Kidney glomerular epithelial cell (primary cell): ENCODE measurements around the gene SURF6.
"Not testable (repeated sequence)": the region's sequence is repeated elsewhere in the genome, so short reads cannot be mapped to it uniquely, and the experiment has no call there.

ENCODE experiments used
- DNase-seq: peaks from one replicate; lab custom pipeline; 2025; lab: John Stamatoyannopoulos, UW

Gene SURF6

DNA sequence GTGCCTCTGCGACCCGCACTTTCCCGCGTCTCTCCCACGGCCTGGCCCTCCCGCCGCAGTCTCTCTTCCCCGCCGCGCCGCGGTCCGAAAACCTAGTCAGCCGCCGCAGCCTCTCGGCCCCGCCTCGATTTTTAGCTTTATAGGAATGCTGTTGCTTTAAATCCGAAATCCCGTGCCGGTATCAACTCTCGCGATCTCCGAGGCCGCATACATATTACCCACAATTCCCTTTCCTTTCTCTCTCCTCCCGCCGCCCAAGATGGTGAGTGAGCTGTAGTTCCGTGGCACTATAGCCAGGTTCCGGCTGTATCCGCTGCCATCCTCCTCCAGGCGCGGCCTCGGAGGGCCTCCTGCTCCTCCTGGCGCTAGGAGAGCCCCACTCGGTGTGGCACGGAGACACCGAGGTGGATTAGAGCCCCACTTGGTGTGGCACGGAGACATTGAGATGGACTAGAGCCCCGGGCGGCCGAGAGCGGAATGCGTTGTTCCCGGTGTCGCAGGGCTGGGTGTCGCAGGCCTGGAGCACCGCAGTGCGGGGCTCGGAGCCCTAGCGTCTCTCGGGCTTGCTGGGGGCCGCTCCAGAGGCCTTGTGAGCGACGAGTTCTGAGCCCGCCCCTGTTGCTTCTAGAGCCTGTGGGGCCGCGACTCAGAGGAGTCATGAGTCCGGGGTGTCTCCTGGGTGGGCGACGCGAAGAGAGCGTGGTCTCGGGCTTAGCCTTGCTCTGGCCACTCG lies 12.2 kb upstream of the SURF6 start, which contains the start of the genes MED22 and RPL7A:
Gene MED22, minus strand, starts transcription at position 147 of the 733 bp plus-strand sequence. CDS start 1,469 bp downstream, outside the sequence.
Gene RPL7A, plus strand, starts transcription at position 234 of the 733 bp plus-strand sequence. Its CDS starts 26 bp downstream, at position 260.
- DNase-seq: peak; percentile 93

DNA sequence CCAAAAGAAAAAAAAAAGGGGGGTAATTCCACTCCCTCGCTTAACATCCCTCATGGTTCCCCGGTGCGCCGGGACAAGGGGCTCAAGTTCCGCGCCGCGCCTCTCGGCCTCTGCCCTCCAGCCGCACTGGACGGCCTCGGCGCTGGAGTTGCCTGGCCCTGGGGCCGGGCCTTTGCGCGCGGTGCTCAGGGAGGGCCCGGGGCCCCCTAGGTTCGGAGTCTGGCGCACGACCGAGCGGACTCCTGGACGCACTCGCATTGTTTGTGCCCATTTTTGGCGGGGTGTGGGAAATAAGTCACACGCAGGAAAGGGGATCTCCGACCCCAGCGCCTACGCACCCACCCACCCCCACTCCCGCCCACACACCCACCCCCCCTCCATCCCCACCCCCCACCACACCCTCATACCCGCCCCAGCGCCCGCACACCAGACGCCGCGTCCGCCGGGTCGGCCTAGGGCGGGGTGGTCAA lies 11.6 kb upstream of the SURF6 start:
- DNase-seq: no peak

DNA sequence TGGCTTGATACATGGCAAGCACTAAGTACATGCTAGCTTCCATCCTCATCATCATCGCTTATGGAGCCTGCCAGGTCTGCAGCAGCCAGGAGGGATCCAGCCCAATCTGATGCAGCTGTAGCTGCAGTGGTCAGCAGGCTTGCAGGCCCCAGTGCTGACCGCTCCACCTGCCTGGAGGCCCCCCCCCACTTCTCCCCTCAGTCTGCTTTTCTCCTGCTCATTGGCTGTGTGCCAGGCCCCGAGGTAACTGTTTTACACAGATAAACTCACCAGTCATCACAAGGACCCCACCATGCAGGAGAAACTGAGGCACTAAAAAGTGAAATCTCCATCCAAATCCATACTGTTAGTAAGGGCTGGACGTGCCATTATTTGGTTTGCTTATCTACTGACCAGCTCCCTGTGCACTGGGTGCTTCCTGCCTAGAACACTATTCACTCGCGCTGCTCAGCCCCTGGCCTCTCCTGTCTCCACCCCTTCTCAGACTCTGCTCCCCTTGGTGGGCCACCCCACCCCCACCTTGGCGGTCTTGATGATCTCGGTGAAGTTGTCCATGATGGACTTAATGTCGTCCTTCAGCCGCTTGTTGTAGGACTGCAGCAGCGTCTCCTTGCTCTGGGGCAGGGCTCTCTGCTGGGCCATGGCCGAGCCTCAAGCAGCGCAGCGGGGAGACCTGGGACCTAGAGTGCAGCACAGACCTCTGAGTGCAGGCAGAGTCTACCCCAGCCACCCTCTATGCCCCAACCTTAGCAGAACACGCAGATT lies 10.2 kb upstream of the SURF6 start:
- DNase-seq: no peak

DNA sequence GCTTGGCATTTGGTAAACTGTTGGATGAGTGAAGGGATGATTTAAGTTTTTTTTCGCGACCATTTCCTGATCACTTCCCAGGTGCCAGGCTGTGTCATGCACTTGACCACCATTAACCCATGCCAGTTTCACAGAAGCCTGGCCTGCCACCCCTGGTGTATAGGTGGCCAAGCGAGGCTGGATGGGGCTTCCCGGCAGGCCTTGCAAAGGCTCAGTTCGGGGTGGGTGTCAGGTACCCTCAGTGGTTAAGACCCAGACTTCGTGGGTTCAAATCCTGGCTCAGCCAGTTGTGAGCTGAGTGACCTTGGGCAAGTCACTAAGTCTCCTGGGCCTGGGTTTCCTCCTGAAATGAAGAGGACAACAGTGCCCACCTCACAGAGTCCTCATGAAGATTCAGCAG lies 9.6 kb upstream of the SURF6 start:
- no peak for DNase-seq

DNA sequence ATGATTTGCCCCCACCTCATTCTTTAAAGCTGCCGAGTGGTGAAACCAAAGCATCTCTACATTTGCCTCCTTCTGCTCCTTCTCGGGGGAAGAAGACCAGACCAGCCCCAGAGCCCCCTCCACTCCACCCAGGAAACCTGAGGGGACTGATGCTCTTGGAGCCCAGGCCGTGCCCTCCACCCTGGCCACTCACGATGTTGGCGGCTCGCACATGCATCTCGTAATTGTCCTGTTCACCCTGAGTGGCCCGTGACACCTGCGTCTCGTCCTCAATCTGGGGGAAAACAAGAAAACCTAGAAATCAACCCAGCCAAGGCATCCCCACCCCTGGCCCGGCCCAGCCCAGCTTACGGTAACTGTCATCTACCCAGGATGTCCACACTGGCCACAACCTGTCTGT lies 9.0 kb upstream of the SURF6 start:
- DNase-seq: no peak

DNA sequence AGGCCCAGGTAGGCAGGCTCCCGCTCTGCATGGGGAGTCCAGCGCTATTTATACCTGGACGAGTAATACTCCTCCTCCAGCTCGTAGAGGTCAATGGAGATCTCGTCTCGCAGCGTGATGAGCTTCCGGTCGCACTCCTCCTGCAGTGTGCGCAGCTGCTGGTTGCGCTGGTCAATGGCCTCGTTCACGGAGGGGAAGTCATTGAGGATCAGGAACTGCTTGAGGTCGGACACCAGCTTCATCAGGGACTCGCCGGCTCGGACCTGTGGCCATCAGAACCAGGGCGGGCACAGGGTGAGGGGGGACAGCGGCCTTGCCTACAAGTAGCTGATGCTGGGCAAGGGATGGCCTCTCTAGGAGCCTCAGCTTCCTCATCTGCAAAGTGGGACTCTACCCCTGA lies 8.1 kb upstream of the SURF6 start:
- DNase-seq: no peak

DNA sequence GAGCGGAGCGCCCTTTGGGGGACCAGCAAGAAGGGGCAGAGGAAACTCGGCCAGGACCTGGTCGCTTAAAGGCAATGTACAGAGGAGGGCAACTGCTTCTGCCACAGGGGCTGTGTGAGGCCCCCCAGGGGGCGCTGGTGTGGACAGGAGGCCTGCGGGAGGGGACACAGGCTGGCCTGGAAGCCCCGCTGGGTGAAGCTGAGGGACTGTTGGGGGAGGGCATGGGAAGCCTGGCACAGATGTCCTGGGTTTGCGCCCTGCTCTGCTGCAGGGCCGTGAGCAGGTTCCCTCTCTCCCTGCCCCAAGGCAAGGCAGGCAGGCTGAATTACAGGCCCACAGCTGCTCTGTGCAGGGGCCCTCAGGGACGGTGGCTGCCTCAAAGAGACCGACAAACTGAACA lies 6.6 kb upstream of the SURF6 start:
- no peak for DNase-seq

DNA sequence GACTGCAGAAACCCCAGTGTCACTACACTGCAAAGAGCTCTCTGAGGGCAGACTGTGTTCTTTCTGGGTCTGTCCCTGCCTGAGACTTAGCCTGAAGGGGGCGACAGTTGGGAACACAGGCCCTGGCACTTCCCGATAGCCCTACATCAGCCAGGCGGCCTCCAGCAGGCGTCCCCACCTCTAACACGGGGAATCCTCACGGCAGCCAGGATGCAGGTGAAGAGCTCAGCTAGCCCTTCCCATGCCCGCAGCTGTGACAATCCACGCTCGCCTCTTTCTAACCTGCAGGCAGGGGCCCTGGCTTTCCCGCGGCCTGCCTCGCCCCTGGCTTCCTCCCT lies 6.0 kb upstream of the SURF6 start:
- no peak for DNase-seq

DNA sequence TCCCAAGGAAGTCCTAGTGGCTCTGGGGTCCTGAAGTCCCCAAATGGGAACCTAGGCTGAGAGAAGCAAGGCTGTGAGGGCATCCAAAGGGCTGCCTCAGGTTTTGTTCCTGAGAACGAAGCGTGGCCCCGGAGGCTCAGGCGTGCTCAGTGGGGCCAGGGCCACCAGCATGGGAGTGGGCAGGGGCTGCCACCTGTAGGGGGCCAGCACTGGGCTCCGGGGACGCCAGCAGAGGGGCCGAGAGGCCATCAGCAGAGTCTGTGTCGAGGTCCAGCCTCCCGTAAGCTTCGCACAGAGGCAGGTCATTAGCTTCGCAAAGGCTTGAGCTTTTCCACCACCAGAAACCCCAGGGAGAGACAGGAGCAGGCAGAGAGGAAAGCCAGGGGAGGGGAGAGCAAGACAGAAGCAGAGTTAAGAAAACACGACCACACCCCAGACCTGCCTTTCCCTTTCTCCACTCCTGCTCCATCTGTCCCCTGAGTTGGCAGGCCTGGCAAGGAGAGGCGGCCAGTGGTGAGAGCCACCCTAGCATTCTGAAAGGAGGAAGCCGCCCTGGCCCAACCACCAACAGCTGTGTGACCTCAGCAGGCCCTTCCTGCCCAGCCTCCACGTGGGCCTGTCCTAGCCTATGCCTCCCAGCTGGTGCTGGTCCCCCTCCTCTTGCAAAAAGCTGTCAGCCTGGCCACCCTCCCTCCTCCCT lies 5.5 kb upstream of the SURF6 start:
- DNase-seq: no peak

DNA sequence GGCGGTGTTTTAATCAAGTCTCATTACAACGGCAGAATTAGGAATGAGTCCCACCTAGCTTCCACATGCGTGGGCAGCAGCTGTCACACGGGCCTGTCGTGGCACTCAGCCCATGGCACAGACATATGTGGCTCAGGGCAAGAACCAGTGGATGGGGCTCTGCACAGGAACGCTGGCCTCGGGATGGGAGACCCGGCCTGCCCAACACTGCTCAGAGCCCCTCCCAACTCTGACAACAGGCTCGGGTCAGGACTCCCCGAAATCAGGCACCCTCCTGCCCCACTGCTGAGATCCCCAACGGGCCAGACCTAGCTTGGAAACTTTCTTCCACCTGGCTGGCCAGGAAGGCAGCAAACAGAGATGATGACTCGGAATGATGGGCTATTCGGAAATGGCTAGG lies 4.9 kb upstream of the SURF6 start:
- DNase-seq: no peak

DNA sequence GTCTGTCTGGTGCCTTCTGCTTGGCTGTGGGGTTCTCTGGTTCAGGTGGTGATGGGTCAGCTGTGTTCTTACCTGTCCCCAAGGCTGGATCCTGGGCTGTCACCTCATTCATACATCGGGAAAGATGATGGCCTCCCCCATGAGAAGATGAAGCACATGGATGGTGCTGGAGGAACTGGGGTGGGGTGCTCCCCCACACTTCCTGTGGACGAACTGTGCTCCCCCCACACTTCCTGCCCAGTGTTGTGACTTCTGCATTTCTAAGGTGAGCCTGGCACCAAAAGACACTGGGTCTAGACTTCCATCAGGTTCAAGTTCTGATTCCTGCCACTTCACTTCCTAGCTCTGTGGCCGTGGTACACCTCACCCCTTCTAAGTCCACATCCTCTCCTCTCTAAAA lies 4.3 kb upstream of the SURF6 start:
- DNase-seq: no peak

DNA sequence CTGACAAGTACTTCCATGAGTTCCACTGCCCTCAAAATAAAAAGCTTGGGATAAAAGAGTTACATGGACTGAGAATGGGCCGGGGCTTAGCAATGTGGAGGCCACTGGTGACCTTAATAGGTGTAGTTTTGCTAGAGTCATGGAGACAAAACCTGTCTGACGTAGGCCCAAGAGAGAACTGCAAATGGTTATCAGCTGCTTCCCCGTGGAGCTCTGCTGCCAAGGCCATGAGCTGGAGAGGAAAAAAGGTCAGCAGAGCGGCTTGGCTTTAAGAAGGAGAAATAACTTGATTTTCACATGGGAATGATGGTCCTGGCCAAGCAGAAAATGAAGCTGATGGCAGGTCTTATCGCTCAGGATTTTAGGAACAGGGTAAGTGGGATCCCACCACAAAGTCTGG lies 3.7 kb upstream of the SURF6 start:
- no peak for DNase-seq

DNA sequence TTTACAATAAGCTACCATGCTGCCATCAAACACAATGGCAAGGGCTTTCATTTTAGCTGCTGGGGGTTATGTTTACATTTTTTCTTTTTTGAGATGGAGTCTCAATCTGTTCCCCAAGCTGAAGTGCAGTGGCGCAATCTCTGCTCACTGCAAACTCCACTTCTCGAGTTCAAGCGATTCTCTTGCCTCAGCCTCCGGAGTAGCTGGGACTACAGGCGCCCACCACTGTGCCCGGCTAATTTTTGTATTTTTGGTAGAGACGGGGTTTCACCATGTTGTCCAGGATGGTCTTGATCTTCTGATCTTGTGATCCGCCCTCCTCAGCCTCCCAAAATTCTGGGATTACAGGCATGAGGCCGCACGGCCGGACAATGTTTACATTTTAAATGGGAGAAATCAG lies 1.1 kb downstream of the SURF6 start:
- DNase-seq: not testable (repeated sequence)

DNA sequence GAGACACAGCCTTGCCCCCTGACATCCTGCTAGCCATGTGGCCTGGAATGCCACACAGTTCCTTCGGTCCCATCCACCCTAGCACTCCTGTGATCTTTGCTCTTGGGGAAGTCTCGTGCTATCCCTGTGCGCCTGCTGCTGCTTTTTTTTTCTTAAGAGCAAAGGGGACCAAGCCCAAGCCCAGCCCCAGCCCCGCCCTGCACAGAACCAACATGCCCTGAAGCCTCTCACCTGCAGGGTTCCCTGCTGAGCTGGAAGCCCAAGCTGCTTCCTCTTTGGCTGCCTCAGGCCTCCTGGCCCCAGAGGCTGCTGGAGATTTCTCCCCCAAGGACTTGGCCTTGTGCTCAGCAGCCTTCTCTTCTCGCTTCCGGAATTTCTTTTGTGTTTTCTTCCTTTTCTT lies 1.8 kb downstream of the SURF6 start:
- DNase-seq: no peak

DNA sequence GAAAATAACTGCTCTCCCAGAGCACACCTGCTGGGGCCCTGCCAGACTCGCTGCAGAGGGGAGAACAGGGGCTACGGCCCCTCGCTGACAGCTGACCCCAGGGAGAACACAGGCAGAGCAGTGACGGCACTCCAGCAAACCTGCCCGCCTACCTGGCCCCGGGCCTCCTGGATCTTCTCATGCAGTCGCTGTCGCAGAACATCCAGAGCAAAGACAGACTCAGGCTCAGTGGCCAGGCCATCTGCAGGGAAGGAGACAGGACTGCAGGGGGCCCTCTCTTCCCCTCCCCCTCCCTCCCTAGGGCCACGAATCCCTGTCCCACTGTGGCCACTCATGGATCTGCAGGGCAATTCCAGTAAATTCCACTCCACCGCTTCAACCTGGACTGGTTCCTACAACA lies 2.4 kb downstream of the SURF6 start:
- no peak for DNase-seq

DNA sequence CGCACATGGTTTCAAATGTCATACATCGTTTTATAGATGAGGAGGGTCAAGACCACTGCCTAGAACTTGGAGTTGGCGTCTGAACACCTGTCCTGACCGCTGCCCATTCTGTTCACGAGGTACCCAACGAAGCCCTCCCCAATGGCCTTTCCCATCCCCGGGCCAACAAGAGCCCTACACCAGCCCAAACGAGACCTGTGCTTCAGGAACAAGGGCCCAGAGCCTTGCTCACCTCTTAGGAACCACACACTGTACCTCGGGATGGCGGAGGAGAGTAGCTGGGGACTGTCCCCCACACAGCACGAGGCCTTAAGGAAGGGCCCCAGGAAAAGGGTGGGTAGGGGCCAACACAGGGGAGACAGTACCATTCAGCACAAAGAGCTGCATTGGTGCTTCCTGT lies 3.0 kb downstream of the SURF6 start:
- no peak for DNase-seq

DNA sequence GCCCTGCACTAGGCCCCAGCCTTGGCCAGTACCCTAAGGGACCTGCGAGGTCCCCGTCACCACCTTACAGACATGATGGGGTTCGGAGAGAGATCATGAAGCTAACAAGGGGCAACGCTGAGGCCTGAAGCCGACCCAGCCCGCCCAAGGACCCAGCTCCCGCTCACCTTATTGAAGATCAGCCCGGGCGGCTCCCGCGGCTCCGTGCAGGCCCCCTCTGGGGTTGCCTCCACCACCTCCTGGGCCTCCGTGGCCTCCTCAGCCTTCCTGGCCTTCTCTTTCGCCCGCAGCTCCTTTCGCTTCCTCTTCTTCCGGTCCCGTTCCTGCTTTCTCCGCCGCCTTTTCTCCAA lies 3.6 kb downstream of the SURF6 start:
- no peak for DNase-seq

DNA sequence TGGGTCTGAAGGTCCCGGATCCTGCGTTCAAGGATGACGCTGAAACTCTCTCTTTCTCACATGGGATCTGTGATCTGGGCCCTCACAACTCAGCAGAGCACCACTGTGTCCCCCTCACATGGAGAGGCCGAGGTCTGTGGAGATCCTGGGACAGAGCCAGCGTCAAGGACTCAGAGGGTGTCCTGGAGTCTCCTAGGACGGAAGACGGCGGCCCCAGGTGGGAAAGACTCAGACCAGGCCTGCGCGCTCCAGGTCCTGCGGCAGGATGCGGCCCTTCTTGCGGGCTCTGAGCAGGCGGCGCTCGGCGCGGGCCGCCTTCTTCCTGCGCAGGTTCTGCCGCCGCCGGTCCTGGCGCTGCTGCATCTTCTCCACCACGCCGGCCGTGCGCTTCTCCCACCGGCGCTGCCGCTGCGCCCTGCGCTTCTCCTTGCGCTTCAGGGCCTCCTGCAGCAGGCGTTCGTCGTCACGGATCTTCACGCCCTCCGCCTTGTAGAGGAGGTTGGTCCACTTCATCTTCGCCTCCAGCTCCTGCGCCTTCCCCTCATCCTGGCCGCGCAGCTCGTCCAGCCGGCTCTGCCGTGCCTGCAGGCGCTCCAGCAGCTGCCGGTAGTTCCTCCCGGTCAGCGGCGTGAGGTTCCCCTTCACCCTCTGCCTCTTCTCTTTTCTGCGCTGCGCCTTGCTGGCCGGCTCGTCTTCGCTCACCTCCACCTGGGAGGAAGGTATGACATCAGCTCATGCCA lies 4.2 kb downstream of the SURF6 start:
- DNase-seq: no peak

DNA sequence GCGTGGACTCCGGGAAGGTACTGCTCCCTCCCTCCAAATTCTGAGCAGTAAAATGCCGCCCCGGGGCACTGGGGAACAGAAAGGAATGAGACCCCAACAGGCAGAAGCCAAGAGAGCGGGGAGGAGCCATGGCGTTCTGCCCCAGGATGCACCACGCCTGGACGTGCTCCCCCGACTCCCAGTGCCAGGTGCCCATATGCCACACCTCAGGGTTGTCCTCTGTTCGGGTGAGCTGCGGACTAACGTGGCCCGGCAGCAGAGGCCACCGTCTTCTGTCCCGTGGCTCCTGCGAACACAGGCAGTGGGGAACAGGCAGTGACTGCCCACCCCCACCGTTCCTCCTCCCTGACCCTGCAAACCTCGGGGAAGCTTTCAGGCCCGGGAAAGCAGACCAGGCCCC lies 4.8 kb downstream of the SURF6 start:
- DNase-seq: no peak

DNA sequence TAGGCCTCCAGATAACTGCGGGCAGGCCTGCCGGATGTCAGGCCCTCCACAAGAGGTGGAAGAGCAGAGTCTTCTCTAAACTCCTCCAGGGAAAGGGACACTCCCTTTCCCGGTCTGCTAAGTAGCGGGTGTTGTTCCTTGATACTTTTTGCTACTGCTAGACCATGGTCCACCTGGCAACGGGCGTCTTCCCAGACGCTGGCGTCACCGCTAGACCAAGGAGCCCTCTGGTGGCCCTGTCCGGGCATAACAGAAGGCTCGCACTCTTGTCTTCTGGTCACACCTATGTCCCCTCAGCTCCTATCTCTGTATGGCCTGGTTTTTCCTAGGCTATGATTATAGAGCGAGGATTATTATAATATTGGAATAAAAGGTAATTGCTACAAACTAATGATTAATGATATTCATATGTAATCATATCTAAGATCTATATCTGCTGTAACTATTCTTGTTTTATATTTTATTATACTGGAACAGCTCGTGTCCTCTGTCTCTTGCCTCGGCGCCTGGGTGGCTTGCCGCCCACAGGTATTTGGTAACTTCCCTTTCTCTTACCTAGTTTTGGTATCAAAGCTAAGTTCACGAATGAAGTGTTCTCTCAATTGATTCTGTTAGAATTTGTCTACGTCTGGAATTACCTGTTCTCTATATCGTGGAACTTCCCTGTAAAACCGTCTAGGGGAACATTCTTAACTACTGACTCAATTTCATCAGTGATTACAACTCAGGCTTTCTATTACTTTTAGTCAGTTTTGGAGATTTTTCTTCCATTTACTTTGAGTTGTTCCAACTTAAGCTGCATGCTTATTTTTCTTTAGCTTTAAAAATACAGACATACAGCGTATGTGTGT lies 6.5 kb downstream of the SURF6 start:
- DNase-seq: not testable (repeated sequence)

DNA sequence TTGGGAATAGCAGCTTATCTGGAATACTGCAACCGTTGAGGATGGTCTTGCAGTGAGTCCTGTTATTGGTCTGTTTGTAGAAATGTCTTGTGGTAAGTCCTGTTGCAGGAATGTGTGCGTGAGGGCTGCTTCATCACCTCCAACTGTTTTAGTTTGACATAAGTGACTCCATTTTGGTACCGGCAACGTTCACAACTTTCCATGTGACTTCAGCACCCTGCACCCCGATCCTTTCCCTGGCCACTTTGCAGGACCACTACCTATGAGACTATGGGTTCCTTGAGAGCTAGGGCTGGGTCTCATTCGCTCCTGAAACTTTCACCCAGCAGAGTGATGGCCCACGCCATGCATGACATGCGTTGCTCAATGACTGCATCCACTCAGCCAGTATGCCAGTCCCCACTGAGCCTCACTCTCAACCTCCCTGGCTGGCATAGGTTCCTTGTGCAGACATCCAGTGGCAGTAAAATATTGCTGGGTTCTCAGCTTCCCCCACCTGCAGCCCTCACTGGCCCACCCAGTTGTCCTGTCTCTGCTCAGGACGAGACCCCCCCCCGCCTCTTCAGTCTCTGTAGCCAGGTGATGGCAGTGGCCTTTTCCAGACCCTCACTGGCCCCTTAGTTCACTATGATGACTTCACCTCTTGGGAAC lies 8.0 kb downstream of the SURF6 start:
- no peak for DNase-seq
